Coronary artery (tissue), 2 donors: ENCODE measurements around the gene SMIM12.

Source experiments
- DNase-seq: peaks from one replicate; pipeline ENCODE4 v3.0.0-alpha.2; 2017; ENCODE audit warnings: low spot score
- H3K27ac ChIP-seq, 2 donors: fragments of 200-600 bp; sonication (generic); one replicate each; pipeline ENCODE4 v1.5.1; 2016 to 2019
- H3K4me3 ChIP-seq: fragments of 200-600 bp; sonication (generic); 2 replicates; pipeline ENCODE4 v1.5.1; 2016; ENCODE audit warnings: mild to moderate bottlenecking, moderate library complexity
- TF ChIP-seq, protein P1 (sequence below): fragments of 200-600 bp; sonication (generic); IDR thresholded peaks from one replicate; pipeline ENCODE4 v1.5.1; 2019; ENCODE audit warnings: antibody characterized with exemption

SMIM12 gene

GRCh38 chr1:34846265-34846664 lies 13.3 kb downstream of the SMIM12 start:
- TF ChIP-seq, protein P1, sequence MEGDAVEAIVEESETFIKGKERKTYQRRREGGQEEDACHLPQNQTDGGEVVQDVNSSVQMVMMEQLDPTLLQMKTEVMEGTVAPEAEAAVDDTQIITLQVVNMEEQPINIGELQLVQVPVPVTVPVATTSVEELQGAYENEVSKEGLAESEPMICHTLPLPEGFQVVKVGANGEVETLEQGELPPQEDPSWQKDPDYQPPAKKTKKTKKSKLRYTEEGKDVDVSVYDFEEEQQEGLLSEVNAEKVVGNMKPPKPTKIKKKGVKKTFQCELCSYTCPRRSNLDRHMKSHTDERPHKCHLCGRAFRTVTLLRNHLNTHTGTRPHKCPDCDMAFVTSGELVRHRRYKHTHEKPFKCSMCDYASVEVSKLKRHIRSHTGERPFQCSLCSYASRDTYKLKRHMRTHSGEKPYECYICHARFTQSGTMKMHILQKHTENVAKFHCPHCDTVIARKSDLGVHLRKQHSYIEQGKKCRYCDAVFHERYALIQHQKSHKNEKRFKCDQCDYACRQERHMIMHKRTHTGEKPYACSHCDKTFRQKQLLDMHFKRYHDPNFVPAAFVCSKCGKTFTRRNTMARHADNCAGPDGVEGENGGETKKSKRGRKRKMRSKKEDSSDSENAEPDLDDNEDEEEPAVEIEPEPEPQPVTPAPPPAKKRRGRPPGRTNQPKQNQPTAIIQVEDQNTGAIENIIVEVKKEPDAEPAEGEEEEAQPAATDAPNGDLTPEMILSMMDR, result no peak
- H3K4me3 ChIP-seq, result no peak overlapping the region
- no peak for DNase-seq
- peak overlapping the region in 1 of 2 donors; percentile 32 for H3K27ac ChIP-seq

DNA sequence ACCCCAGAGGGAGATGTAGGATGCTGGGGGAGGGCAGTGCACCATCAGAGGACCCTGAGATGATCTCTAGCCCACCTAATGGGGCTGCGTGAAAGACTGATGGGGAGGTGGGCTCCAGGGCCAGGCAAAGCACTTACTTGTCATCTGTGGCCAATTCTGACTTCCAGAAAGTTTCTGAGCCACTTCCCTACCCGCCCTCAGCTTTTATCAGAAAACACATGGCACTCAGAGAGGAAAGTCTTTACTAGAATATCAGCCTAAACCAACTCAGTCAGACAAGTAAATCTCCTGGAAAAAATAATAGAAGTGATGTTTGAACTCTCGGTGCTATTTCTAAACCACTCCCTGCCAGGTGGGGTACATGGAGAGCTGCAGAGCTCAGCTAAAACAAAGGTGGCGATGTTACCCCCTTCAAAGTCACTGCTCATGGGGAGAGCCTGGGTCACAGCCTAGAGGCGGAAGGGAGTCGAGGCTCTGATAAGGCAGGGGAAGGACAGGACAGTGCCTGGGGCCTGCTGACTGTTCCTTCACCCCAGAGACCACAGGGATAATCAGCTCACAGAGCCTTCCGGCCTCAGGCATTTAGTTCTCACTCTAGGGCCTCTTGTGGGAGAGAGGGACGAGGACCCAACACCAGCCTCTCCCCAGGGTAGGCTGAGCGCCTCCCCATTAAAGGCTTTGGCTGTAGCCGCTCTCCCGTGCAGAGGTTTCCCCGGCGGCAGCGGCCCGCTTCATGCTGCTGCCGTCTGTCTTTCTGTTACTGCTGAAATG lies 14.2 kb downstream of the SMIM12 start:
- TF ChIP-seq, protein P1, result no peak
- peak overlapping the region in 1 of 2 donors; percentile 35 for H3K27ac ChIP-seq

DNA sequence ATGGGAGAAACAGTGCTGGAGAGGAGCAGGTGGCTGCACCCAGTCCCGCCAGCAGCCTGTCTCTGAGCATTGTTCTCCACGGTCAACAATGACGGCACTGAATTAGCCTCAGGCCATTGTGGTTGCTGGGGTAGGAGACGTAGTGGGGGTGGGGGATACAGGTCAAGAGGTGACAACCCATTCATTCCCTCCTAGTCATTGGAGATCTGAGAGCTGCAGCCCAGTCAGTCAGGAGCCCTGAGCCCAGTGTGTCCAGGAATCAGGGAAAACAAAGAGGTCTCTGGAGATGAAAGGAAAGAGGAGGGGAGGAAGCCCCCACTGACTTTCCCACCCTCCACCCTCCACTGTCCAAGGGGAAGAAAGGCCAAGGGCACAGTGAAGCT lies 15.3 kb downstream of the SMIM12 start:
- DNase-seq, result no peak
- TF ChIP-seq, protein P1, result no peak
- no peak overlapping the region for H3K4me3 ChIP-seq
- H3K27ac ChIP-seq, result peak overlapping the region in 1 of 2 donors; percentile 41

More for the DNA sequence above, 14.2 kb downstream of the SMIM12 start:
- DNase-seq, result no peak
- H3K4me3 ChIP-seq, result no peak overlapping the region

DNA sequence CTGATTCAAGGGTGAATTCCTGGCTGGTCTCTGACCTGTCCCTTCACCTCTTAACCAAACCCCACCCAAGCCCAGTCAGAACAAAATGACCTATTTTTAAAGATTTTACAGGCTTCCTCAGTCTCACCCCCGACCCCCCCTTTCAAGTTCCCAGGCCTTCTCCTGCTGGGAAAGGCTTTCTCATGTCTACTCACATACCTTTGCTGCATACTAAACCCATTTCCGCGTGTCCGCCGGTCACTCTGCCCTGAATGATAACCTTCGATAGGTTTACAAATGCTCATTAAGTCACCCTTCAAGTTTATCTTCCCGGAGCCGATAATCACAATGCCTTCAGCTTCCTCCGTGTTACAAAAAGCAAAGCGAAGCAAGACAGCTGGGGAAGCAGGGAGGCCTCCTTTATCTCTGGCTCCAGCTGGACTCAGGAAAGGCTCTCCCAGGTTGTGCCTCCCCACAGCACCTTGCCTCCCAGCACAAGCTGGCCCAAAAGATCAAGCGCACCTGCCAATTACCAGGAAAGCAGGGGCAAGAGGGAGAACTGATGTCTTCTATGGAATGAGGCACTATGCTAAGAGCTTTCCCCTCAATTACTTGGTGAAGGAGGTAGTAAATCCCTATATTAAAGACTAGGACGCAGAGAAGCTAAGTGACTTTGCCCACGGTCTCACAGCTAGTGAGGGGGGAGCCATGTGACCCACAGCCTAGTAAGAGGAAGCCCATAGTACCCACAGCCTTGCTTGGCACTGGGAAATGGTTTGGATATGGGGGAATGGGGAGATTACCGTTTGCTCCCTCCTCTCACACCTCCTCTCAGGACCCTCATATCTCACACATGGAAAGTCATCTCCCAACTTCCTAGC lies 15.9 kb downstream of the SMIM12 start:
- Histone ChIP-seq H3K4me3 (no peak overlapping the region), H3K27ac (peak overlapping the region in 1 of 2 donors; percentile 41)
- TF ChIP-seq, protein P1, result no peak
- DNase-seq, result no peak

GRCh38 chr1:34842952-34843371 lies 16.6 kb downstream of the SMIM12 start:
- DNase-seq, result peak; percentile 35
- TF ChIP-seq, protein P1, result no peak
- Histone ChIP-seq H3K4me3 (no peak overlapping the region), H3K27ac (no peak overlapping the region)

- DNase-seq, result peak; percentile 2
These were observed 17.5 kb downstream of the SMIM12 start for GRCh38 chr1:34842073-34842472.

More at GRCh38 chr1:34842073-34842472, 17.5 kb downstream of the SMIM12 start:
- TF ChIP-seq, protein P1, result no peak
- no peak overlapping the region for H3K4me3 ChIP-seq
- H3K27ac ChIP-seq, result no peak overlapping the region
